MM.1S (cell line): ENCODE results near the gene PRCC.

Source experiments
- DNase-seq: peaks from one replicate; pipeline ENCODE4 v3.0.0-alpha.2; 2015
- H2AFZ ChIP-seq: fragments of 300-600 bp; sonication (generic); 2 replicates; pipeline ENCODE4 v1.6.0; 2016; ENCODE audit warnings: antibody characterized with exemption, low read length
- H3F3A ChIP-seq: fragments of 300-600 bp; sonication (generic); 2 replicates; pipeline ENCODE4 v1.6.1; 2016; ENCODE audit warnings: mild to moderate bottlenecking, antibody characterized with exemption, low read length, moderate library complexity, mixed read lengths; ENCODE audit not compliant: insufficient read depth
- H3K27ac ChIP-seq: fragments of 300-600 bp; sonication (generic); 2 replicates; pipeline ENCODE4 v1.5.1; 2016; ENCODE audit warnings: mild to moderate bottlenecking, low read length
- H3K27me3 ChIP-seq: fragments of 300-600 bp; sonication (generic); replicated peaks from 2 replicates; pipeline ENCODE4 v1.6.0; 2016; ENCODE audit warnings: low read length; ENCODE audit not compliant: insufficient read depth
- H3K36me3 ChIP-seq: fragments of 300-600 bp; sonication (generic); replicated peaks from 2 replicates; pipeline ENCODE4 v1.6.1; 2016; ENCODE audit warnings: mild to moderate bottlenecking, low read length, mixed read lengths; ENCODE audit not compliant: insufficient read depth
- H3K4me1 ChIP-seq: fragments of 300-600 bp; sonication (generic); 2 replicates; pipeline ENCODE4 v1.6.1; 2016; ENCODE audit warnings: low read length, mixed read lengths
- H3K4me2 ChIP-seq: fragments of 300-600 bp; sonication (generic); 2 replicates; pipeline ENCODE4 v1.6.0; 2016; ENCODE audit warnings: low read depth, low read length
- H3K4me3 ChIP-seq: fragments of 300-600 bp; sonication (generic); 2 replicates; pipeline ENCODE4 v1.5.1; 2016; ENCODE audit warnings: low read length, mixed read lengths
- H3K79me2 ChIP-seq: fragments of 300-600 bp; sonication (generic); 2 replicates; pipeline ENCODE4 v1.6.1; 2016; ENCODE audit warnings: mixed run types, low read length, mixed read lengths
- H3K9ac ChIP-seq: fragments of 300-600 bp; sonication (generic); 2 replicates; pipeline ENCODE4 v1.6.1; 2016; ENCODE audit warnings: low read length, mixed read lengths
- H3K9me2 ChIP-seq: fragments of 300-600 bp; sonication (generic); replicated peaks from 2 replicates; pipeline ENCODE4 v1.6.1; 2016; ENCODE audit warnings: mild to moderate bottlenecking, low read length, mixed read lengths; ENCODE audit not compliant: insufficient read depth
- H3K9me3 ChIP-seq: fragments of 300-600 bp; sonication (generic); replicated peaks from 2 replicates; pipeline ENCODE4 v1.6.1; 2016; ENCODE audit warnings: mild to moderate bottlenecking, low read length, mixed read lengths; ENCODE audit not compliant: insufficient read depth
- H4K20me1 ChIP-seq: fragments of 300-600 bp; sonication (generic); 2 replicates; pipeline ENCODE4 v1.6.1; 2016; ENCODE audit warnings: mild to moderate bottlenecking, low read length, moderate library complexity, mixed read lengths; ENCODE audit not compliant: insufficient read depth
- CTCF ChIP-seq: fragments of 300-600 bp; sonication (generic); IDR thresholded peaks from 2 replicates; pipeline ENCODE4 v1.5.1; 2016; ENCODE audit warnings: antibody characterized with exemption, low read length, mixed read lengths
- EZH2 ChIP-seq: fragments of 300-600 bp; sonication (generic); optimal IDR thresholded peaks from 2 replicates; pipeline ENCODE3; 2017; ENCODE audit warnings: low read depth, mild to moderate bottlenecking, antibody characterized with exemption, low read length, mixed read lengths
- EZH2phosphoT487 ChIP-seq: fragments of 300-600 bp; sonication (generic); IDR thresholded peaks from 2 replicates; pipeline ENCODE4 v1.6.1; 2018; ENCODE audit warnings: antibody characterized with exemption, low read length

Gene PRCC

GRCh38 chr1:156767101-156767878, at the start of gene PRCC:
Gene PRCC (plus strand): TSS chr1:156767535. CDS start chr1:156767772, 237 bp downstream.
- H3K27me3 ChIP-seq, result no peaks in the 10 kb centered on the region
- no peaks in the 10 kb centered on the region; the same call in 1 of the 2 replicates for H3K36me3 ChIP-seq
- DNase-seq, result peak; percentile 100
- no peaks in the 10 kb centered on the region for H3K9me2 ChIP-seq
- peak within 1 kb of the TSS; percentile 82 for H3K4me3 ChIP-seq
- peaks cover 61% of the 10 kb centered on the region for H3K79me2 ChIP-seq
- peak within 1 kb of the TSS; percentile 83 for H2AFZ ChIP-seq
- H3K9ac ChIP-seq, result peak within 1 kb of the TSS; percentile 88
- no peaks in the 10 kb centered on the region for H4K20me1 ChIP-seq
- peak within 1 kb of the TSS; percentile 86 for H3K4me2 ChIP-seq
- H3K27ac ChIP-seq, result peak within 1 kb of the TSS; percentile 68
- TF ChIP-seq EZH2phosphoT487 (no peak), EZH2 (no peak), CTCF (no peak)
- peaks cover 14% of the 10 kb centered on the region for H3K4me1 ChIP-seq
- 0 out of 2 replicates have a peak, but pooled peaks cover 3% of the 10 kb centered on the region for H3F3A ChIP-seq
- H3K9me3 ChIP-seq, result no peaks in the 10 kb centered on the region

GRCh38 chr1:156721131-156721530, 46.2 kb upstream of the PRCC start:
- H3K9ac ChIP-seq, result no peak overlapping the region
- H3K4me1 ChIP-seq, result peaks cover 8% of the 10 kb centered on the region
- no peak overlapping the region for H2AFZ ChIP-seq
- no peaks in the 10 kb centered on the region for H3K27me3 ChIP-seq
- no peak overlapping the region for H3K4me2 ChIP-seq
- H3K9me2 ChIP-seq, result no peaks in the 10 kb centered on the region
- no peak overlapping the region for H3K27ac ChIP-seq
- DNase-seq, result no peak
- peaks cover 49% of the 10 kb centered on the region for H3K79me2 ChIP-seq
- H3K4me3 ChIP-seq, result no peak overlapping the region
- H4K20me1 ChIP-seq, result peaks cover 21% of the 10 kb centered on the region
- TF ChIP-seq CTCF, result no peak
- no peak for TF ChIP-seq EZH2
- TF ChIP-seq EZH2phosphoT487, result no peak
- H3K36me3 ChIP-seq, result peaks cover 24% of the 10 kb centered on the region
- H3K9me3 ChIP-seq, result no peaks in the 10 kb centered on the region
- H3F3A ChIP-seq, result peaks cover 17% of the 10 kb centered on the region

- H3K9me3 ChIP-seq, result no peaks in the 10 kb centered on the region
- no peak overlapping the region for H3K4me2 ChIP-seq
- peaks cover 24% of the 10 kb centered on the region for H3K36me3 ChIP-seq
- no peak overlapping the region for H2AFZ ChIP-seq
- no peak overlapping the region for H3K4me3 ChIP-seq
- H3K9me2 ChIP-seq, result no peaks in the 10 kb centered on the region
- peaks cover 21% of the 10 kb centered on the region for H3F3A ChIP-seq
- H4K20me1 ChIP-seq, result peaks cover 21% of the 10 kb centered on the region
- TF ChIP-seq EZH2phosphoT487 (no peak), CTCF (no peak), EZH2 (no peak)
- peaks cover 53% of the 10 kb centered on the region for H3K79me2 ChIP-seq
- H3K9ac ChIP-seq, result no peak overlapping the region
- H3K27me3 ChIP-seq, result no peaks in the 10 kb centered on the region
- peaks cover 8% of the 10 kb centered on the region for H3K4me1 ChIP-seq
- H3K27ac ChIP-seq, result no peak overlapping the region
- DNase-seq, result no peak
These were observed 45.8 kb upstream of the PRCC start for GRCh38 chr1:156721535-156721934.
